Measurements from ENCODE around the gene DMRT1.

DMRT1 gene

DNA sequence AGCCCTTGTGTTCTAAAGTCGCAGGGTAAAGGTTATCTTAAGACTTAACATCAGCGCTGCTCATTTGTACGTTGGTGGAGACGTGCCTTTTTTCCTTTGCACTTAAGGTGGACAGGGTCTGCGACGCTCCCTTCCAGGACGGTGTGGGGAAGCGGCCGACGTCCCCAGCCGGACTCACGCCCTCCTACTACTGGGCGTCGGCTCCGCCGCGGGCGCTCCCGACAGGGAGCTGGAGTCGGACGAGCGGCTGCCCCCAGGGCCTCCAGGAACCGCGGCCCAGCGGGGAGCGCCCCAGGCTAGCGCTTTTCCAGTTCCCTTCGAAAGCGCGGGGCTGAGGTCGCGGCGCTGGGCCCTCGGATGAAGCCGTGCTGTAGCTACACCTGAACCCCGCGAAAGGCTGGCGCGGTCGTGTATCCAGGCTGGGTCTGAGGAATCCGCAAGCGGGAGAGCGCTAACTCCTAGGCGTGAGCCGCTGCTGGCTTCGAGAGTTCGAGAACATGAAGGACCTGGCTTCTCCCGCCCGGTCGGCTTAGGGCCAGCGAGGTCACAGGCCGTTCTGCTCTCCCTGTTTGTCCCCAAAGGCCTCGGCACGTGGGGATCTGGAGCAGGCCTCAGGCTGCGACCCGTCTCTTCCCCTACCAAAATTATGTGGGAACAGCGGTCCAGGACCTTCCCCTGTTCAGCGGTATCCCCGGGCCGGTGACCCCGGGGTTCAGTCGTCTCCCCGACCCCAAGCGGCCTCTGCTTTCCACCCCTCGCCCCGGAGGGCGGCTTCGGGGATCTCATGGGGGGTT is 131.2 kb downstream of the DMRT1 start:
- Histone ChIP-seq H3K9me3 (peaks cover 4% of the 10 kb centered on the region), H3K27ac (no peak overlapping the region), H3K27me3 (peaks cover 100% of the 10 kb centered on the region), H3K36me3 (no peaks in the 10 kb centered on the region), H3K4me3 (ENCODE audit: low read depth in 1 of 2, low read length in 1 of 2) (peak overlapping the region; percentile 12 to 43), H3K4me1 (ENCODE audit: control insufficient read depth in 1 of 2, insufficient read depth in 1 of 2, low read depth in 1 of 2, low read length in 1 of 2) (peaks cover 7 to 27% of the 10 kb centered on the region in 2 experiments)
- no peak for TF ChIP-seq CTCF (IDR thresholded peaks at IDR 0.05)

GRCh38 chr9:973295-973834 is 131.9 kb downstream of the DMRT1 start:
- H3K27ac ChIP-seq = no peak overlapping the region
- H3K4me3 ChIP-seq (ENCODE audit: low read depth in 1 of 2, low read length in 1 of 2) = no peak overlapping the region
- peaks cover 7 to 27% of the 10 kb centered on the region in 2 experiments for H3K4me1 ChIP-seq (ENCODE audit: control insufficient read depth in 1 of 2, insufficient read depth in 1 of 2, low read depth in 1 of 2, low read length in 1 of 2)
- H3K9me3 ChIP-seq = no peaks in the 10 kb centered on the region
- H3K27me3 ChIP-seq = peaks cover 100% of the 10 kb centered on the region
- no peak for TF ChIP-seq CTCF (IDR thresholded peaks at IDR 0.05)
- H3K36me3 ChIP-seq = no peaks in the 10 kb centered on the region

DNA sequence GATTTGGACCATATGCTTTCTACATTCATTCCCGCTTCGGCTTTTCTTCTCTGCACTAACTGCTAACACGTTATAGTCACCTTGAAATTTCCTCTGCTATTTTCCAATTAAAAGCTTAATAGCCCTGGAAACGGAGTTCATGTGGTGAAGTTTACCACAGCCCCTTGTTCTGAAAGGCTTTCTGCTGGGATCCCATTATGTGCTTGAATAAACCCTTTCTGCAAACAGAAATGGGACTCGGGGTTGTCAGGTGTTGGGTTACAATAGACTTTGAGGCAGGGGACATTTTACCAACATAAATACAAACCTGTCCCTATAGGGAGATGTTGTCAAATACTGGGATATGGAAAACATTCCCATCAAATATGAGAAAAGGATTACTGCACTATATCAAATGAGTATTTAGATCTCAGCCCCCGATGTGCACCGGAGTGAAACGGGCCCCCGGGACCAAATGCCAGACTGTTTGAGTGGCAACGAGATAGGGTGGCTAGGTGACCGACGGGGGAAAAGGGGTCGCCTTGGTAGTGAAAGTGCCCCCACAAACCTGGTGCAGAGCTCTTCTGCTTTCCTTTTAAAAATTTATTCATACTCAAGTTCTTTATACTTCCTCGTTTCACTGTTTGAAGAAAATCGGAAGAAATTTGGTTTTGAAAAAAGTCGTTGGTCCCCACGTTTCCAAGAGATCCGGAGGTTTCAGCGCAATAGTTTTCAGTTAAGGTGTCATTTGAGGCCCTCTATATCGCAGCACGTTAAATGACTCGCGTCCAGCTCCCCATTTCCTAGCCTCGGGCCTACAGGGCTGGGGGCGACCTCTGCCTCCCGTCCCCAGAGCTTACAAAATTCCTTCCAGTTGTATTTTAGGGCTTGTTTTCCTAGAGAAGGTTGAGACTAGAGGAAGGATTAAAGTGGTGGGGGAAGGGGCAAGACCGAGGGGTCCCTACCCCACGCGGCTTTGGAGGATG is 132.8 kb downstream of the DMRT1 start:
- Histone ChIP-seq H3K9me3 (no peaks in the 10 kb centered on the region), H3K27me3 (peaks cover 100% of the 10 kb centered on the region)
- TF ChIP-seq CTCF (IDR thresholded peaks at IDR 0.05) = no peak

DNA sequence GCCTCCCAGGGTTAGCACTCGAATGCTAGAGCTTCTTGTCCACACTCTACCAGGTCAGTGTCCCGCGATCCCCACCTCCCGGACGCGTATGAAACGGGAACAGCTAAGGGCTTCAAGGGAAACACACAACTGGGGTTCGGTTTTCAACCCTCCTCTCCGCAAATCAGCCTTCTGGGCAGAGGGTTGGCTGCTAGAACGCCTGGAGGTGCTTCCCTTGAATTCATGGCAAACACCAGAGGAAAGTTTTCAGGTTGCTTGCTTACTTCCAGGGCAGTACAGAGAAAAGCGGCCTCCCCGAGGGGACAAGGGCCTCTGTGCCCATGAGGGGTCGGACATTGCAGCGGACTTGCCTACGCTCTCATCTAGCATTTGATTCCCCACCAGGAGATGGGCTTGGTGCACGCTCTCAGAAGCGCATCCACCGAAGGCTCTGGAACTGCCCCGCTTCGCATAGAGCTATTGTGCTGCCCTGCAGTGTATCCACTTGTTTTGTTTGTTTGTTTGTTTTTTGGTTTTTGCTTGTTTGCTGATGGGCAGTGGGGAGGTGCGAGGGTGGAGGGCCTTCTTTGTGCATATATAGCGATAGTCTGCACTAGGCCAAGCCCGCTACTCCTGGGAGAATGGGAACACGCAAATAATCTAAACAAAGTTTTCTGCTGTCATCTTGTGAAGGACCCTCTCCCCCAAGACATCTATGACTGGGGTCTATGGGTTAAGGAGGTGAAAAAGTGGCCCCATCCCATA is 133.7 kb downstream of the DMRT1 start:
- no peak for TF ChIP-seq CTCF (IDR thresholded peaks at IDR 0.05)
- Histone ChIP-seq H3K27ac (no peak overlapping the region), H3K27me3 (peaks cover 100% of the 10 kb centered on the region), H3K36me3 (no peaks in the 10 kb centered on the region), H3K9me3 (no peaks in the 10 kb centered on the region), H3K4me1 (ENCODE audit: control insufficient read depth in 1 of 2, insufficient read depth in 1 of 2, low read depth in 1 of 2, low read length in 1 of 2) (peaks cover 7 to 27% of the 10 kb centered on the region in 2 experiments), H3K4me3 (ENCODE audit: low read depth in 1 of 2, low read length in 1 of 2) (no peak overlapping the region)

More for the DNA sequence above, 132.8 kb downstream of the DMRT1 start:
- peaks cover 7 to 27% of the 10 kb centered on the region in 2 experiments for H3K4me1 ChIP-seq (ENCODE audit: control insufficient read depth in 1 of 2, insufficient read depth in 1 of 2, low read depth in 1 of 2, low read length in 1 of 2)
- H3K4me3 ChIP-seq (ENCODE audit: low read depth in 1 of 2, low read length in 1 of 2) = no peak overlapping the region
- H3K27ac ChIP-seq = no peak overlapping the region
- H3K36me3 ChIP-seq = no peaks in the 10 kb centered on the region

- Histone ChIP-seq H3K4me3 (ENCODE audit: low read depth in 1 of 2, low read length in 1 of 2) (no peak overlapping the region), H3K36me3 (no peaks in the 10 kb centered on the region), H3K27me3 (peaks cover 100% of the 10 kb centered on the region), H3K27ac (no peak overlapping the region), H3K9me3 (no peaks in the 10 kb centered on the region), H3K4me1 (ENCODE audit: control insufficient read depth in 1 of 2, insufficient read depth in 1 of 2, low read depth in 1 of 2, low read length in 1 of 2) (peaks cover 7 to 27% of the 10 kb centered on the region in 2 experiments)
- TF ChIP-seq CTCF (IDR thresholded peaks at IDR 0.05) = no peak
Observed at GRCh38 chr9:975740-976257, 134.3 kb downstream of the DMRT1 start.
